Measurements from ENCODE around the gene PRDM16.

The PRDM16 gene

GRCh38 chr1:3053986-3054385 lies 15.0 kb upstream of the PRDM16 start:
- DNase-seq (ENCODE audit: low read depth), result no peak

GRCh38 chr1:3054474-3054873 lies 14.5 kb upstream of the PRDM16 start:
- no peak for DNase-seq (ENCODE audit: low read depth)

DNA sequence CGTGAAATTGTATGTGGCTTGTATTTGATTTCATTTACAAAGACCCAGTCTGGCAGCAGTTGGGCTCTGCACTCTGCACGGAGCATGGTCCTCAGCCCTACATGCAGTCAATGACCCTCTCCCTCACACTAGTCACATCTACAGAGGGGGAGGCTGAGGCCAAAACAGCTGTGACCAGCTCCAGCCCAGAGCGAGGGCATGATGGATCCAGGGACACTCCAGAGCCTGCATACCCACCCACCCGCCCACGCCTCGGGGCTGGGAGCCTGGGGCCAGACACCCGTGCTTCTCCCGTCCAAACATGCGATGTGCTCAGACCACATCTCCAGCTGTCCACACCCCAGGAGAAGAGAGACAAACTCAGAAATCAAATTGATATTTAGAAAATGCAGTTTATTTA lies 14.0 kb upstream of the PRDM16 start:
- no peak for DNase-seq (ENCODE audit: low read depth)

GRCh38 chr1:3056641-3057040 lies 12.4 kb upstream of the PRDM16 start:
- DNase-seq (ENCODE audit: low read depth), result no peak

- DNase-seq (ENCODE audit: low read depth), result no peak
Observed at GRCh38 chr1:3058263-3059030, 10.6 kb upstream of the PRDM16 start.

GRCh38 chr1:3060127-3060526 lies 8.9 kb upstream of the PRDM16 start:
- DNase-seq (ENCODE audit: low read depth), result no peak

DNA sequence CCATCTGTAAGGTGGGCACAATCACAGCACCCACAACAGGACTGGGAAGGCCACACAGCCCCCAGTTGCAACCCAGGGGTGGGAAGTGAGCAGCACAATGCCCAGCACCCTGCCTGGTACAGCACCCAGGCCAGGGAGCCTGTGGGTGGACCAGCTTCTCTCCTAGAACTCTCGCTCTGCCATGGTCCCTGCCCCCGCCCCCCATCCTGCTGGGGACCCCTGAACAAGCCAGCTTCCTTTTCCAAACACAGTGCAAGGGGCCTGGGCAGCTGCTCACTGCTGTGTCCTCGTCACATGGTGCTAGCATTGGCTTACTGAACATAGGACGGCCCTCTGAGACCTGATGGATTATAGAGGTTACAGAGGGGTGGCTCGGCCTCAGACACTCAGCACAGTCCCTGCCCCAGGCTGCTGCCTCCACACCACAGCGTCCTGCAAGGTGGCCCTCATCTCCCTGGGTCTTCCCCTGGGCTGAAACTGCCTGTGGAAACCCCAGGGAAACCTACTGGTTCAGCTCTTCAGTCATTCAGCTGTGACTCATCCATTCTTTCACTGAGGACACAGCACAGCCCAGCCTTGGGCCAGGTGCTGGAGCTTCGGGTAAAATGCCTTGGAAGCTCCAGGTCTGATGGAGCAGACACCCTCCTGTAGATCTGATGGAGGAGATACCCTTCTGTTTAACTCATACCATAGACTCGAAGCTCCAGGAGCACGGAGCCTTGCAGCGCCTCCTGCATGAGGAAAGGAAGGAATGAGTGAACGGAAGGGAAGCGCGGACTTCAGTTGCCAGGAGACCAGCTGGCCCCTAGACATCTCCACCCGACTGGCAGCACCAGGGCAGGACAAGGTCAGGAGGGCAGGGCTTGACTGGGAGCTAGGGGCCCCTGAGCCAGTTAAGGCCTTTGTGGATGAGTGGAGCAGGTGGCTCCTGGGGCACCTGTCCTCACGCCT lies 8.1 kb upstream of the PRDM16 start:
- no peak for DNase-seq (ENCODE audit: low read depth)

- no peak for DNase-seq (ENCODE audit: low read depth)
Observed at GRCh38 chr1:3061566-3061965, 7.4 kb upstream of the PRDM16 start.

- no peak for DNase-seq (ENCODE audit: low read depth)
Observed at GRCh38 chr1:3061981-3062615, 6.9 kb upstream of the PRDM16 start.

DNA sequence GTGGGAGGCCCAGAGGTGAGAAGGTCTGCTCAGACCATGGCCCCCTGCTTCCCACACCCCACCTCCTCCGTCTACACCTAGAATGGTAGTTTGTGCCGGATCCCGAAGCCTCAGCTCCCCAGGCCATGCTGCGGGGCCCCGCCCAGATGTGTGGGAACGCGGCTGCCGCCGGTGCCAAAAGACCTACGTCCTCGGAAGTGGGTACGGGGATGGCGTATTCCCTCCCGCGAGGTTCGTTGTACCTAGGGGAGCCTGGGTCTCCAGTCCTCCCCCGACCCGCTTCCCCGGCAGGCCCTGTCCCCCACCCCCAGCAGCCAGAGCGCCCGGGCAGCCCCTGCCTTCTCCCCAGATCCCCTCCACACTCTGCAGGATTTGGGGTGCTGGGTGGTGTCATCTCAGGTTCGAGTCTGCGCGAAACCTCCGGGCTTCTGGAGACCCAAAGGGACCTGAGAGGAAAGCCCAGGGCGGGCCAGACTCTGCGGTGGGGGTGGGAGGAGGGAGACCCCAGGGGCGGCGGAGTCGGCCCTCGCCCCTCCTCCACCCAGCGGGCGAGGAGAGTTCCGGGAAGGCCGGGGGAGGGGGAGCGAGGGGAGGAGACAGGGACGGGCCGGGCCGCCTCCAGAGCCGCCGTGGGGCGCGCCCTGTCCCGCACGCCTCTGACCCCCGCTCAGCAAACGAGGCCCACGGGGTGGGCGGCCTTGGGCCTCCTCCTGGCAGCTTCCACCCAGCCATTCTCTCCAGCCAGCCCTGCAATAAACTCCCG lies 6.2 kb upstream of the PRDM16 start:
- DNase-seq (ENCODE audit: low read depth), result no peak

- DNase-seq (ENCODE audit: low read depth), result no peak
Observed at GRCh38 chr1:3063379-3064295, 5.4 kb upstream of the PRDM16 start.

DNA sequence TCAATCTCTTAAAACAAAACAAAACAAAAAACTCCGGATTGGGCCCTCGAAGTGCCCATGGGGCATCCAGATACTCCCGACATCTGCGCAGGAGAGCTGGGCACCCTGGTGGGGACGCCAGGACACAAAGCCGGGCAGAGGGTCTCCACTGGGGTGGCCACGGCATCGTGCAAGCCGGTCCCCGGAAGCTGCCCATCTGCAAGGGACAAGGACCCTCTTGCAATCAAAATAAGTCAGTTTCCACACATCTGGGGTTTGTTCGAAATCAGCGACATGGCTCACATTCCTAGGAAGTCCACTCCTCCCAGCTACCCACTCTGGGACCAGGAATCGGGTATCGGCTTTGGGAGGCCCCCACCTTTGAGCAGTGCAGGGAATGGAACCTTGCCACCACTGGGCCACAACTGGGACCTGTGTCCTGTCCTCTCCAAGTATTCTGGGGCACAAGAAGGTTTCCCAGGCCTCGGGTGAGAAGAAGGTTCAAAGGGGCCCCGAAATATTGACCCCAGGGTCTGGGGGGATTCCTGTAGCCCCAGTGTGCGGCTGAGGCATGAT lies 4.6 kb upstream of the PRDM16 start:
- DNase-seq (ENCODE audit: low read depth), result no peak

GRCh38 chr1:3064901-3065300 lies 4.1 kb upstream of the PRDM16 start:
- no peak for DNase-seq (ENCODE audit: low read depth)

DNA sequence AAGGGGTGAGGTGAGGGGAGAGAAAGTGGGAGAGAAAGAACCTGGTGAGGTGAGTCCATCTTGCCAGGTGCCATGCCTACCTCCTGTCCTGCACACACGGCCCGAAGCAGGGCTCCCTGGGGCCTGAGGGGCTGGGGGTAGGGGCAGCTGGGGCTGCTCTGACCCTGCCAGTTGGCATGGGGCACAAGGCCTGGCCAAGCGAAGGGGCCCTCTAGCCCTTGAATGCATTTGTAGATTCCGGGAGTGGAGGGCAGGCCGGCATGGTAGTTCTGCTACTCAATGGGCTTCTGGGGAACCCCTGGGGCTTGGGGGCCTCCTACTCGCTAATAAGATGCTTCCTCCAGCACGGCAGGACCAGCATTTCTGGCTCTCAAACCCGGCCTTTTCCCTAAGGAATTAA lies 3.6 kb upstream of the PRDM16 start:
- DNase-seq (ENCODE audit: low read depth), result no peak

DNA sequence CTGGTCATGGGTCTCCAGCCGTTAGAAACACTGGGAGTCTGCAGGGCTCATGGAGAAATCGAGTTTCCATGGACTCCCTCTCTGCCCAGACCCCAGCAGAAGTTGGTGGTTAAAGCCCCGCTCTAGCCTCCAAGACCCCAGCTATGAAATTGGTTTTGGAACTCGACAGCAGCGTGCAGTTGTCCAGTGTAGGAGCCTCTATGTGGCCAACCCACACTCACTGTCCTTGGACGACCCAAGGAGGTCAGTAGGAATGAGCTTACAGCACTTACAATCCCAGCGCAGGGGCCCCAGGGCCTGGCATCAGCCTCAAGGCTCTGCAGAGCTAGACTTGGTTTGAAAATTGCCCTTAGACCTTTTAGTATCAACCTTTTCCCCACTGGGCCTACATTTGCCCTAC lies 3.2 kb upstream of the PRDM16 start:
- DNase-seq (ENCODE audit: low read depth), result no peak

DNA sequence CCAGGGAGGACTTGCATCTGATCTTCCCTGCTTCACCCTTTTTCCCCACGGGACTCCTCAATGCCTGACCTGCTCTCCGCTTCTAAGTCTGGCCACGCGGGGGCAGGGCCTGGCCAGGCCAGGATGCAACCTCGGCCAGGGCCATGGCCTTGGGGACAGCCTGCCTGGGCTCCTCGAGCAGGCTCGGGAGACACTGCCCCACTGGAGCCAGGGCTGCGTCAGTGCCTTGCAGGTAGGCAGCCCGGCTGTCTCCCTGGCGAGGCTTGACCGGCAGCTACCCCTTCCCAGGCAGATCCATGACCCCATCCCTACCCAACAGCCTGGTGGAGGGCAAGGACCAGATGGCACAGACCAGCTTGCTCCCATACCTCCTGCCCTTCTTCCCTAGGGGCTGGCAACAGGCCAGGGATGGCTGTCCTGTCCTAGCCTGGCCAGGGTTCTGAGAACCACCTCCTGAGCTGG lies 2.7 kb upstream of the PRDM16 start:
- DNase-seq (ENCODE audit: low read depth), result no peak

DNA sequence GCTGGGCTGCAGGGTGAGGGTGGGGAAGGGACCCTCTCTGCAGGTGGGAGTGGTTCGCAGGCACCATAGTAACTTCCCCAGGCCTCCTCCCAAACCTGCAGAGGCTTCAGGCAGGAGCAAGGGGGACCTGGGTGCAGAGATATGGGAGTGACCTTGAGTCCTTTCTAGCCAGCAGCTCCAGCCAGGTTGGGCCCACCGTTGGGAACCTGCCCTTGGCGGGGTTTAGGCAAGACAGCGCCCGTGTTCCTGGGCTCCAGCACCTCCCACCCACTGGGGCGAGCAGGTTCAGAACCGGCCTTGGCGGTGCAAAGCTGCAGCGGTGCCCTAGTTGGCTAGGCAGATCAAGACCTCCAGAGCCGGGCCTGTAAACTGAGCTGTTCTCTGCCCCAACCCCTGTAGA lies 2.2 kb upstream of the PRDM16 start:
- DNase-seq (ENCODE audit: low read depth), result no peak

- DNase-seq (ENCODE audit: low read depth), result no peak
Observed at GRCh38 chr1:3067301-3067670, 1.7 kb upstream of the PRDM16 start.

GRCh38 chr1:3067671-3068563 lies 1.1 kb upstream of the PRDM16 start:
- DNase-seq (ENCODE audit: low read depth), result no peak
